NCI-H128 (cell line): ENCODE results near the gene KIF26A.

Experiments used
- DNase-seq: peaks from one replicate; lab custom pipeline; 2025; ENCODE audit not compliant: unreplicated experiment; lab: John Stamatoyannopoulos, UW

Gene KIF26A

DNA sequence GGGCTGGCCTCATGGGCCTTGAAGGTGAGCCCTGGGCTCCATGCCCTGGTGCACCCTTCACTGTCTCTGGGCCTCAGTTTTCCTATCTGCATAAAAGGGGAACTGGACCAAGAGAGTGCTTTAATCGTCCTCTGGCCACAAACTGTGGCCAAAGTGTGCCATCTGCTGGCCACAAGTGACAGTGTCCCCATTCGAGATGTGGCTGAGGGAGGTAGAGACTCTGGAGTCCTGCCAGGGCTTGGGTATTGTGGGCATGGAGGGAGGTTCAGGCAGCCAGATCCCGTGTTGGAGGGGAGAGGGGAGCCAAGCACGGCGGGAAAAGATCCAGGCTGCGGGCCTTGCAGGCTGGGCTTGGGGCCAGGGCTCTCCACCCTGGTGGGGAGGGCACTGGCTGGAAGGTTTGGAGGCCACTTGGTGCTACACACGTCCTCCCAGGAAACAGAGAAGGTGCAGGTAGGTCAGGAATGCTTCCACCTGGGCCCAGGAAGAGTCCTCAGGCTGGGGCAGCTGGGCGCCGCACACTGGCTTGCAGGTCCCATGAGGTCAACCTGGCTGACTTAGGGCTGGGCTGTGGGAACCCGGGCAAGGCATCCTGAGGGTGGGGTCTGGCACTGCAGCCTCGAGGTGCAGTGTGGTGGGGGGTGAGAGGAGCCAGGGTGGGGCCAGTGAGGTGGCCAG lies 7.3 kb upstream of the KIF26A start:
- DNase-seq = peak; percentile 46

GRCh38 chr14:104131968-104132732 lies 6.2 kb upstream of the KIF26A start:
- DNase-seq = no peak

DNA sequence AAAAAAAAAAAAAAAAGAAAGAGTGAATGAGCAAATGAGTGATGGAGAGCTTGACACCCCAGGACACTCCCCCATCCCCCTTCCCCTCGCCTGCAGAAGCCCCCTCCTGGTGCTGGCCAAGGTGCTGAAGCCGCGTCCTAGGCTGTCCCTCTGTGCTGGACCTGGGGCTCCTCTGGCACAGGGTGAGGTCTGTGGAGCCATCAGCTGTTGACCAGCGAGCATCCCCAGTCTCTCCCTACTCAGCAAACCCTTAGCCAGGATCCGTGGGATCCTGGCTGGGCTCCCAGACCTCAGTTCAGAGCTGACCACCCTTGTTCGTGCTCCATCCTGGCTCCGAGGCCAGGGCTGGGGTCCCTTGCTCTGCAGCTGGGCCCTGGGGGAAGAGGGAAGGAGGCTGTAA lies 5.4 kb upstream of the KIF26A start:
- no peak for DNase-seq

DNA sequence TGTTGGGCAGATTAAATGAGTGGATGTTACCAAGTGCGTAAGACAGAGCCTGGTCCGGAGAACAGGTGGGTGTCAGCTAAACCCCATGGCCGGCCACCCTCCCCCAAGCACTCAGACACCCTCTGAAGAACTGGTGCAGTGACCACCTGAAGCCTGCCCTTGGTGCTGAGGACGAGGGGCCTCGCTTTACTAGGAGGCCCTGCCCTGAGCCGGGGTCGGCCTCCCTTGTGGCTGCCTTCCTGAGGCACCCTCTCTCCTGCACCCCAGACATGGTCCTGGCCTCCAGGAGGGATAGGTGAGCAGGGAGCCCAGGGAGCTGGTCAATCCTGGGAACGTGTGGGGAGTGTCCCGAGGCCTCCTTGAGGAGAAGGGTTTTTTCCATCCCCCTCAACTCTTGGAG lies 4.9 kb upstream of the KIF26A start:
- no peak for DNase-seq

GRCh38 chr14:104134061-104134965 lies 4.1 kb upstream of the KIF26A start:
- DNase-seq = no peak

- no peak for DNase-seq
These were observed 3.1 kb upstream of the KIF26A start for GRCh38 chr14:104135121-104135903.

DNA sequence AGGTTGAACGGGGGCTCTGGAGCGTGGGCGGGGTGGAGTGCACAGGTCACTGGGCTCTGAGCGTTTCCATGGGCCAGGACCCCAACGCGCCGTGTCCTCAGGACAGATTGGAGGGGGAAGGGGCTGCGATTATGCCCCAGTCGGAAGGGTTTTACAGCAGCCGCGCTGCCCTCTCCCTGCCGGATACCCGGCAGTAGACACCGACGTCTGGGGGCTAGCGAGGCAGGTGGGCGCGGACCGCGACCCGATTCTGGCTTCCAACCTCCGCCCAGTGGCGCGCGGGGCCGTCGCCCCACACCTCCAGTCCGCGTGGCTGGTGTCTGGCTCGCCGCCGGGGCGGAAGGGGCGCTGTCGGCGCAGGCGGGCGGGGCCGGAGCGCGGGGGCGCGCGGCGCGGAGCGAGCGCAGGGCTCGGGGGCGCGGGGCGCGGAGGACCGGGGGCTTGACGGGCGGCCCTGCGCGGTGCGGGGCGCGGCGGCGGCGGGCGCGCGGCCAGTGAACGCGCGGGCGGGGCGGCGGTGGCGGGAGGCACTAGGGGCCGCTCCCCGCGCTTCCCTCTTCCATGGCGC lies 2.4 kb upstream of the KIF26A start:
- no peak for DNase-seq

- DNase-seq = no peak
These were observed 1.7 kb upstream of the KIF26A start for GRCh38 chr14:104136472-104137296.

DNA sequence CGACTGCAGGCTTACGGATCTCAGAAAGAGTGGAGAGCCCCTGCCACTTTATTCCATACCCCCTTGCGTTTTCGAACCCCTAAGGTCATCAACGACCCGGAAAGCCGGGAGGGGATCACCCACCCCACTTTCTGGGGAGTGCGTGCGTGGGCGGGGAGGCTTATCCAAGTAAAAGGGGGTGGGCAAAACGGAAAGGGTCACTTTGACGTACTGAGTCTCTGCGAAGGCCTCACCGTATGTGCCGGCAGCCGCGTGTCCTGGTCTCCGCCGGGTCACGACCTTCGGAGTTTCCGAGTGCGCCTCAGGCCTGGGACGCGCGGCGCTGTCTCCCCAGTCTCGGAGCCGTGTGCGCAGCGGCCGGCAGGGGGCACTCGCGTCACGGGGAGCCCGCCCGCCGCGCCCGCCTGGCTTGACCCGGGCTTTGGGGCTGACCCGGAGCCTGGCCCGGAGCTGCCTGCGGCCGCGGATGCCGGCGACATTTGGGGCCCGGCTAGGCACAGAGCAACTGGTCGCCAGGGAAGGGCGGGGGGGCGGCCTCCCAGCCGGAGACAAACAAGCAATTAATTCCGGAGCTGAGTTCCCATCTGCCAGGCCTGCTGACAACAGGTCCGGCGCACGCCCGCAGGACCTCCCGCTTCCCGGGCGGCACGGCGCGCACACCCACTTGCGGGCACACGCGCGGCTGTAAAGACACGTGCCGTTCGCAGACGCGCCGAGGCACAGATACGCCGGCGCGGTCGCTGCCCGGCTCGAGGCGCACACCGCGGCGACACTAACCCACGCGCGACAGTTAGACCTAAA lies 890 bp upstream of the KIF26A start:
- DNase-seq = no peak

DNA sequence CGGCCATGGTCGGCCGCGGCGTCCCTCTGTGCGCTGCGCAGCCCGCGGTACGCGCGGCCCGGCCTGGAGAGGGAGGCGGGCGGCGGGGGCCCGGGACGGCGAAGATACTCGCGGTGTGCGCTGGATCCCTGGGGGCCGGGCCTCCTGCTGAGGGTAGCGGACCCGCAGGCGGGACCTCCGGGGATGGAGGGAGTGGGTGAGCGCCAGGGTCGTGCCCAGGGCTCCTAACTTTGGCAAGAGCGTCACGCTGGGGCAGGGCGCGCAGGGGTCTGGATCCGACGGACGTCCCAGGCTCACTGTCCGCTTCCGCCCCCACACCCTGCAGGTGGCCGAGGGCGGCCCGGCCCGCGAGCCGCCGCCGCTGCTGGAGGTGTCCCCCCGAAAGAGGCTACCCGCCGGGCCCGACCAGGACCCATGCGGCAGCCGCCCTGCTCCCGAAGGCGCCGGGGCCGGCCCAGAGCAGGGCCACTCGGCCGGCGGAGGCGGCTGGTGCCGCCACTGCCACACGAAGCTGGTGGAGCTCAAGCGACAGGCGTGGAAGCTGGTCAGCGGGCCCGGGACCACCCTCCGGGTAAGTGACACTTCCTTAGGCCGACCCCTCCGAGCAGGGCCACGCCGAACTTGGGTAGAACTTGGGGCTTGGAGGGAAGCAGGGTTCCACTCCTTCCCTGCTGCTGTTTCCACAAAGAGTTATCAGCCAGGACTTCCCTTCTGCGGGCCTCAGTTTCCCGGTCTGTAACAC lies 502 bp downstream of the KIF26A start:
- no peak for DNase-seq

DNA sequence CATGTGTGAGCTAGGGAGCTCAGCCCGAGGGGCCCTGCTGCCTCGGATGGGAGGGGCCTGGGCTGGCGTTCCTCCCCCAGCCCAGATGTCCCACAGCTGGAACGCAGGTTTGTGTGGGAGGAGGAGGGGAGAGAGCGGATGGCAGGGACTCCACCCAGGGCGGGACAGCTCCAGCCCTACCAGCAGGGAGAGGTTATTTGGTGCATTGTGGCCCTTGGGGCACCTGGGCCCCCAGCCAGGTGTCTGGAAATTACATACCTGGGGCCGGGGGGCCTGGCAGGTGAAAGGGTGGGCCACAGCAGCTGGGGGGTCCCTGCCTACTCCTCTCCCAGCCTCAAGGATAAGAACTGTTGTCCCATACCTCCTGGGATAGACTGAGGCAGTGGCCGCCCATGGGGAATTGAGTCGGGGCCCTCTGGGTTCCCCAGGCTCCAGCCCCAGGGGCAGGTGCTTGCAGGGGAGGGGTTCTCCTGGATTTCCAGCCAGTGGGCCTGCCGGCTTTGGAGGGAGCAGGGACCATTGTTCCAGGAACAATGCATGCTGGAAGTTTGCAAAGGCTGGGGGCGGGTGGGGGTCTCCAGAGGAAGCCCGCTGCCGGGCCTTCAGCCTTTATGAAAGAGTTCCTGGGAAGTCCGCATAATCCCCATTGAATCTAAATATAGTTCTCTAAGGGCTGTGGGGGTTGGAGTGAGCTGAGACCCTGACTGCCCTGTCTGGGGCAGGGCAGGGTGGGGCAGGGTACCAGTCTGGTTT lies 1.2 kb downstream of the KIF26A start:
- DNase-seq = no peak

DNA sequence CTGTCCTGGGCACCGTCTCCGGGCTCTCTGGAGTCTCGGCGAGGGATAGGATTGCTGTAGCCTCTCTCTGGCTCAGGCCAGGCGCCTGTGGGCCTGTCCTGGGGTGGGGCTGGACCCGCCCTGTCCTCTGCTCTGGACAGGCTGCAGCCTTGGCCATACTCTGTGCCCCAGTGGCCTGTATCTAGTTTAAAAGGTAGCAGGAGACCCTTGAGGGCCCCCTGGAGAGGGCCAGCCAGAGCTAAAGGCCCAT lies 1.8 kb downstream of the KIF26A start:
- DNase-seq = no peak

DNA sequence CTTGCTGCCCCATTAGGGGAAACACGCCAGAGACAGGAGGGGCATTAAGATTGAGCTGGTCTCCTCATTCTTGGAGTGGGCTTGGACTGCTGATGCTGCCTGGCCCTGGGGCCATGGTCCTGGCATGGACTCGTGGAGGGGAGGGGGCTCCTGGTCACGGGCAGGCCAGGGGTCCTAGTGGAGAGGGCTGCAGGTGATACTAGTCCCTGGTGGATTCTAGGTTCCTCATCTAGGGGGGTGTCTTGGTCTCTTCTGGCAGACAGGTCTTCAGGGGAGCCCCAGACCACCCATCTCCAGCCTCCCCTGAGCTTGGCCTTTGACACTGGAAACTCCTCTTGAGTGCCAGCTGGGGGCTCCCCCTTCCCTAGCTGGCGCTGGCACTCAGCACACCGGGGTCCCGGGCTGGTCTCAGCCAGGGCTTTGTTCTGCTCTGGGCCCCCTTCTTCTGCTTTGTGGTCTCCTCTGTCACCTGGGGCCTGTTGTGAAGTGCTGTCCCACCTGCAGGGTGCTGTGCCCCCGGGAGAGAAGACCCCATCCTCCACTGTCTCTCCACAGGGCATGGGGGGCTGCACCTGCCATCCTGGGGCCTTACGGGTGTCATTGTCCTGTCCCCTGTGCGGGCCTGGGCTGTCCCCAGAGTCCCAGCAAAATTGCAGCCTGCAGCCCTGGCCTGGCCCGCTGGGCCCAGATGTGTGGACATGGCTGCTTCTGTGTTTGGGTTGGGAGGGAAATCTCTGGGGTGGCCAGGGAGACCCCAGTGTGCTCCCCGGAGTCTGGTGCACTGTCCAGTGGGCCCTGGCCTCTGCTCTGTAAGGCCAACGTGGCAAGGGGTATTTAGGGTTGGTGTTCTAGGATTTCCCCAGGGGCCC lies 2.3 kb downstream of the KIF26A start:
- DNase-seq = no peak

DNA sequence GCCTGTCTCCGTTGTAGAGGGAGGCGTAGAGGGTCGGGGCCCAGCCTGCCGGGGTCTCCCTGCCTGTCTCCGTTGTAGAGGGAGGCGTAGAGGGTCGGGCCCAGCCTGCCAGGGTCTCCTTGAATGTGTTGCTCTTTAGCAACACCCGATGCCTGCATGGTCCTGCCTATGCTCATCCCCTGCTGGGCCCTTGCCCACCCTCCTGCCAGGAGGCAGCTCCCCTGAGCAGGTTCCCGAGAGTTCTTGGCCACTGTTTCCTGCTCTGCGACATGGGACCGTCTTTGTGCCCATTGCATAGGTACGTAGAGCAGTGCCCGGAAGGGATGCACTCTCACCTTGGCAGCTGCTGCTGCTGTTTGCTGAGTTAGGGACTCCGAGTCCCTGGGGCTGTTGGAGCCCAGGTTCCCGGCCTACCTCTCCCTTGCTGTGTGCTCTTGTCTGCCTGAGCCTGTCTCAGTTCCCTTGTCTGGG lies 3.3 kb downstream of the KIF26A start:
- DNase-seq = no peak

DNA sequence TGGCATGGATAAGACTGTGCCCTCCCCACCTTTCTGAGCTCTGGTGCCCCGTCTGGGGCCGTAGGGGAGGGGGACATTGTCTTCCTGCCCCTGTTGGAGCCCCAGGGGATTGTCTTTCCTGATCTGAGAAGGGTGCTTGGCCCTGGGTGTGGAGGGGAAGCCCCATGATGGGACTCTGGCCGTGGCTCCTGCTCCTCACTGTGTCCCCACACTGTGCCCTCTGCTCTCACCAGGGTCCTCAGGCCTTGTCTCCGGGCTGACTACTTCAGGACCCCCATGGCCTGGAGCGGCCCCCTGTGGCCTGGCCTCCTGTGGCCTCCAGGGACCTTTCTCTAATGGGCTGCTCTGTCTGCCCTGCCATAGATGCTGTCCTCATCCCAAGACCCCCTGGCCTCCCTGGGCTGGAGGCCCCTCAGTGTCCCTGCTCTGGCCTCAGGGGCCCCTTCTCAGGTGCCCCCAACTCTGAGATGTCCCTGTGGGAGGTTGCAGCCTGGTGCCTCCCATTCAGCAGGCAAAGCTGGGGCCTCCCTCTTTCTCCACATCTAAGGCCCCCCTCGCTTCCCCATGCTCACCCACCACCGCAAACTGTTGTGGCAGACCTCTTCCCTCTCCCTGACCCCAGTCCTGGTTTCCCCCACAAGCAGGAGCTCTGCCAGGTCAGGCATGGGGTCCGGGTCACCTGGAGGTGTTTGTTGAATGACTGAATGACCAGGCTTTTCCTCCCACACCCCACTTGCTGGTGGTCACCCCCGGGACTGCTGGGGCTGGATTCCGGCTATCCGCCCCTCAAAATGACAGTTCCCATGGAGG lies 4.0 kb downstream of the KIF26A start:
- no peak for DNase-seq

GRCh38 chr14:104142946-104143470 lies 4.6 kb downstream of the KIF26A start:
- no peak for DNase-seq
